CMK (cell line): ENCODE data around the gene ADPRHL1.
"Not testable (repeated sequence)": the region's sequence is repeated elsewhere in the genome, so short reads cannot be mapped to it uniquely, and the experiment has no call there.

ENCODE experiments used
- DNase-seq: peaks from one replicate; pipeline ENCODE4 v3.0.0-alpha.2; 2010; ENCODE audit warnings: low read depth

The ADPRHL1 gene

DNA sequence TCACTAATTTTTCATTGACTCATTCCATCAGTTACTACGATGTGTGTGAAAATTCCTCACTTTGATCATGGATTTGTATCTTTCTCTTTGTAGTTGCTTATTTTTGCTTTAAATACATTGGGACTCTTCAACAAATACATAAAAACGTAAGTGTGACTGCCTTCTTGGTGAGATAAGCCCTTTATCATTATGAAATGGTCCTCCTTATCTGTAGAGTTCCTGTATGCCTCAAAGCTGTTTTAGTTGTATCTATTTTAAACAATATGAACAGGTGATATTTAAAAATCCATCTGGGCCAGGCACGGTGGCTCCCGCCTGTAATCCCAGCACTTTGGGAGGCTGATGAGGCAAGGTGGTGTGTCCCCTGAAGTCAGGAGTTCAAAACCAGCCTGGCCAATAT, 25.9 kb upstream of the ADPRHL1 start:
- DNase-seq = no peak

DNA sequence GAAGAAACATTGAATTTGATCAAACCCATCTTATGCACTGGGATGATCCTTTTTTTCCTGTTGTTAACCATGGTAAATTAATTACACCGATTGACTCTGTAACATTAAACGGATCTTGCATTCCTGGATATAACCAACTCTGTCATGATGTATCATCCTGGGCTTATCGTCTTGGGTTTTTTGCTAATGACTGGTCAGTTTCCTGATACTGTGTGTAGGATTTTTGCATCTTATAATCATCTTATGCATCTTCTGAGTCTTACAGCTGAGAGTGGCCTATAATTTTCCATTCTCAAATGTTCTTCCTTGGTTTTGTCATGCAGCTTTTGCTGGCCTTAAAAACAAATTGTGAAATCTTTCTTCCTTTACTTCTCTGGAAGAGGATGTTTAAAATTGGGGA, 24.4 kb upstream of the ADPRHL1 start:
- no peak for DNase-seq

DNA sequence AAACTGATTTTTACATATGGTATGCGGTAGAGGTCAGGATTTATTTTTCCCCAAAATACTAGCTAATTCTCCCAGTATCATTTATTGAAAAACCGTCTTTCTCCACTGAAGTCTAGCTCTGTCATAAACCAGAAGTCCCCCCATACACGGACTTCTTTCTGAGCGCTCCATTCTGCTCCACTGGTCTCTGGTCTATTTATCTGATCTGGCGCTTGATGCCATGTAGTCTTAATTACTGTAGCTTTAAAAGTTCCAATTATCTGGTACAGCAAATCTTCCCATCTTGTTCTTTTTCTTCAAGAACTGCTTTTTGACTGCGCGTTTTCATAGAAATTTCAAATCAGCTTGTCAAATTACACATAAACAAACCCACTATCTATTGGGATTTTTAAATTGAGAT, 23.5 kb upstream of the ADPRHL1 start:
- DNase-seq = no peak

DNA sequence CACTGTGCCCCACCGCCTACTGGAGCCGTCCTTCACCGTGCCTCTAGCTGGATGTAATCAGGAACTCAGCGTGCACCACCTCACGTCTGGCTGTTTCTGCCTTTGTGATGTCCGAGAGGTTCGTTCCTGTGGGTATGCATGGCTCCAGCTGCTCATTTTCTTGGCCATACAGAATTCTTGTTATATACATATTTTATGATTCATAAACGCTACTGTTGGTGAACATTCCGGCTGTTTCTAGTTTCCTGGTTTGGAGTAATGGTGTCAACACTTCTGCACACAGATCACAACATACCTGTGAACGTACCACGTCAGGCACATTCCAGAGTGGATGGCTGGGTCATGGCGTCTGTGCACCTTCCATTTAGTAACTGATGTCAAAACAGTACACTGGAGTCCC, 22.6 kb upstream of the ADPRHL1 start:
- no peak for DNase-seq

DNA sequence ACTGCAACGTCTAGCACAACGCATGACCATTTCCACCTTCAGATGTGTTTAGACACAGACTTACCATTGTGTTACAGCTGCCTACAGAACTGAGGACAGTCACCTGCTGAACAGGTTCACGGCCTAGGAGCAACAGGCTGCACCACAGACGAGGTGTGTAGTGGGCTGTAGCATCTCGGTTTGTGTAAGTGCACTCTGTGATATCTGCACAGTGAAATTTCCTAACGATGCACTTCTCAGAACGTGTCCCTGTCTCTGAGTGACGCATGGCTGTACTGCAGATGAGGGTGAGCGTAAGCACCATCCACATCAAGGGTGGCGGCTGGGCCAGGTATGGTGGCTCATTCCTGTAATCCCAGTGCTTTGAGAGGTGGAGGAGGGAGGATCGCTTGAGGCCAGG, 22.0 kb upstream of the ADPRHL1 start:
- DNase-seq = no peak

DNA sequence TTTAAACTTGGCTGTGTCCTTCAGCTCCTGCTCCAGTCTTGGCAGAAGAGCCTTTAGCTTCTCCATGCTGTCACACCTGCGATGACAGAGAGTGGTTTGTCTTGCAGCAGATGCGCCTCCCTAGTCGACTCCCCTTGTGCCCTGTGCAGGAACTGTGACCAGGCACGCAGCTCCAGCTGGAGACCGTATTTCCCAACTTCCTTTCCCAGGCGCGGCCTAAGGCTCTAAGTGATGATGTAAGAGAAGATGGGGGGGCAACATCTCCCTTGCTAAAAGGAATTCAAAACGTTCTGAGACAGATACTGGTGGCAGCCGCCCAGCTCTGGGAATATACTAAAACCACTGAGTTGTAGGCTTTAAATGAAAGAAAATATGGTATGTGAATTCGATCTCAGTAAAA, 20.9 kb upstream of the ADPRHL1 start:
- no peak for DNase-seq

DNA sequence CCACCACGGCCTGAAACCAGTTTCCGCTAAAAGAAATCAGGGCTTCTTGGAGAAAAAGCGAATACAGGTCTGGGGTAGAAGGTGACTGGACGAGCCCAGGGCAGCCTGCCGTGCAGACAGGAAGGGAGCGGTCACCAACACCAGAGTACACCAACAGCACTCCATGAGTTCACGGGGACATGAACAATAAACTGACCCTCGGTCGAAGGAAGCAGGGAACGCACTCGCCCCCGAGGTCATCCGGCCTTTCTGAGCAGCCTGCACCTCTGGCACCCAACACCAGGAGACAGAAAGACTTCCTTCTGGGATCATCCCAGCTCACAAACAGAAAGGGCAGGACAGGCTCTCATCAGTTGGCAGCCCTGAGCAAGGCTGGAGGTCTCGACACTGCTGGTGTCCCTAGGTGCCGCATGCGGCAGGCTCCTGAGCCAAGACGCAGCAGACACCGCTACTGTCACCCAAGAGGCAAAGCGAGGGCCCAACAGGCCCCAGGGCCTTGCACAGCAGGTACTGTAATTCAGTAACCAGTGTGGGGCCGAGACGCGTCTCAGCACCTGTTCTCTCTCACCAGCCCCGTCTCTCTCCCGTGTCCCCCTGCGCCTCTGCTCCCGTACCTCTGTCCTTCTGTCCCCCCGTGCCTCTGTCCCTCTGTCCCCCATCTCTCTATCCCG, 19.2 kb upstream of the ADPRHL1 start:
- no peak for DNase-seq

DNA sequence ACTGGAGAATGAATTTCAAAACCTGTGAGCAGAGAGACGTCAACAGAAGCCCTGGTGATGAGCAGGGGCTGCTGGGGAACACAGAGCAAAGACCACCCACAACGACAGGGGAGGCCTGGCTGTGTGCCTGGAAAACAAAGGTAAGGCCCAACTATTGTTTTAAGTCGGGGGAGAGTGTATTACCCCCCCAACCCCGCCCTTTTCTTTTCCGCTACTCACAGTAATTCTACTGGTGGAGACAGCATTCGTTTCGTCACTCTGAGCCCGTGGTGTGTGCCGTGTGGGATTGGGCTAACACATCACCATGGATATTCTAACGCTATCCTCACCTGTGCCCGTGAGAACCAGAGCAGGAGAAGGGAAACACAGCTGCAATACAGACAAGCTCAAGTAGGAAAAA, 18.6 kb upstream of the ADPRHL1 start:
- DNase-seq = no peak

DNA sequence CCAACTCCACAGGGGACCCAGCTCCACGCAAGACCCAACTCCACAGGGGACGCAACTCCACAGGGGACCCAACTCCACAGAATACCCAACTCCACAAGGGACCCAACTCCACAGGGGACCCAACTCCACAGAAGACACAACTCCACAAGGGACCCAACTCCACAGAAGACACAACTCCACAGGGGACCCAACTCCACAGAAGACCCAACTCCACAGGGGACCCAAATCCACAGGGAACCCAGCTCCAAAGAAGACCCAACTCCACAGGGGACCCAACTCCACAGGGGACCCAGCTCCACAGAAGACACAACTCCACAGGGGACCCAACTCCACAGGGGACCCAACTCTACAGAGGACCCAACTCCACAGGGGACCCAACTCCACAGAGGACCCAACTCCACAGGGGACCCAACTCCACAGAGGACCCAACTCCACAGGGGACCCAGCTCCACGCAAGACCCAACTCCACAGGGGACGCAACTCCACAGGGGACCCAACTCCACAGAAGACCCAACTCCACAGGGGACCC, 17.4 kb upstream of the ADPRHL1 start:
- not testable (repeated sequence) for DNase-seq

DNA sequence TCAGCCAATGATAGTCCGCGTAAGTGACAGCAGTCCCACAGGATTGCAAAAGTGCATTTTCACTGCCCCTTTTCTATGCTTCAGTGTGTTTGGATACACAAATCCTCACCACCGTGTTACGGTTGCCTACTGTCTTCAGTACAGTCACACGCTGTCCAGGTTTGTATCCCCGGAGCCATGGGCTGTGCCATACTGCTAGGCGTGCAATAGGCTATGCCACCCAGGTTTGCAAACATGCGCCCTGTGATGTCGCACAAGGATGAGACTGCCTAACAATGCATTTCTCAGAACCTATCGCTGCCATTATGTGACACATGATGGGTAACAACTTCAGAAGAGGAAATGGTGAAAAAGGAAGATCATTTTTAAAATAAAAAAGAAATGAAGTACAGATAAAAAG, 16.8 kb upstream of the ADPRHL1 start:
- DNase-seq = no peak

DNA sequence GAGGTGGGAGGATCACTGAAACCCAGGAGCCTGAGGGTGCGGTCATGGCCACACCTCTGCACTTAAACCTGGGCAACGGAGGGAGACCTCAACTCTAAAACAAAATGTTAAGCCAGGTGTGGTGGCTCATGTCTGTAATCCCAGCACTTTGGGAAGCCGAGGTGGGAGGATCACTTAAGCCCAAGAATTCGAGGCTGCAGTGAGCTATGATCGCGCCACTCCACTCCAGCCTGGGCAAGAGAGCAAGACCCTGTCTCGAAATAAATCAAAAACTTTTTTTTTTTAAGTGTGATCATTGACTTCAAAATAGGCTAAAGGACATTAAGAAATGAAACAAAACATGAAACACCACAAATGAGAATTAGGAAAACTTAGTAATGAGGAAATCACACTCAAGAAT, 16.3 kb upstream of the ADPRHL1 start:
- DNase-seq = no peak

DNA sequence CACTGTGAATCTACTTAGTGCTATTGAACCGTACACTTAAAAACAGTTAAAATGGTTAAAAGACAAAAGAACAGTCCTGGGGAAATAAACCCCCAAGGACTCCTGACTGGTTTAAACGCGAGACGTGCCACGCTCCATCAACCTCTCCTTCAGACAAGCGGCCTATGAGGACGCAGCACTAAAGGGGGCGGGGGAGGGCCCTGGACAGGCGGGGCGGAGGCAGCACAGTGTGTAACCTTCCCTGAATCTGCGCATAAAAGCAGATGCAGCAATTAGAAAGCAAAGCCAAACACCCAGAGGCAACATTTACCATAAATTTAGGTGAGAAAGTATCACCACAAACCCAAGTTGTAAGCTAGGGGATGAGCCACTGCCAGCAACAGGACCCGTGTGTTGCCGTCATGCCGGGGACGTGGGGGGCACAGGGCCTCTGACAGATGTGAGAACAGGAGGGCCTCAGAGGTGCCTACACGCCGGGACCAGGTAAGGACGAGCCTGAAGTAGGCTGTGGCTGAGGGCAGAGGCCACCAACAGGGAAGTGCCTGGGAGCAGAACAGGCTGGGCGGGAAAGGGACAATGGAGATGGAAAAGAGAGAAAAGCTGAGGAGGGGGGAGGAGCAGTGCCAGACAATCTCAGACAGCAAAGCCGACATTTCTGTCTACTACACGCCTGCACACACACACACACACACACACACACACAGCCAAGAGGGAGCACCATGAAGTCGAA, 15.3 kb upstream of the ADPRHL1 start:
- DNase-seq = no peak

DNA sequence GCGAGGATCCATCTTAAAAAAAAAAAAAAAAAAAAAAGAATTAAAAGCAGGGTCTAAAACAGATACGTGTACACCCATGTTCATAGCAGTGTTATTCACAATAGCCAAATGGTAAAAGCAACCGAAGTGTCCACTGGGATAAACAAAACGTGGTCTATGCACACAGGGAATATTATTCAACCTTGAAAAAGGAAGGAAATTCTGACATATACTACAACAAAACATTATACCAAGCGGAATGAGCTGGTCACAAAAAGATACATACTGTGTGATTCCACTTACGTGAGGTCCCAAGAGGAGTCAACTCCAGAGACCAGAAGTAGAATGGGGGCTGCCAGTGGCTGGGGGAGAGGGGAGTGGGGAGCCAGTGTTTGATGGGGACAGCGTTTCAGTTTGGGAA, 14.7 kb upstream of the ADPRHL1 start:
- no peak for DNase-seq

DNA sequence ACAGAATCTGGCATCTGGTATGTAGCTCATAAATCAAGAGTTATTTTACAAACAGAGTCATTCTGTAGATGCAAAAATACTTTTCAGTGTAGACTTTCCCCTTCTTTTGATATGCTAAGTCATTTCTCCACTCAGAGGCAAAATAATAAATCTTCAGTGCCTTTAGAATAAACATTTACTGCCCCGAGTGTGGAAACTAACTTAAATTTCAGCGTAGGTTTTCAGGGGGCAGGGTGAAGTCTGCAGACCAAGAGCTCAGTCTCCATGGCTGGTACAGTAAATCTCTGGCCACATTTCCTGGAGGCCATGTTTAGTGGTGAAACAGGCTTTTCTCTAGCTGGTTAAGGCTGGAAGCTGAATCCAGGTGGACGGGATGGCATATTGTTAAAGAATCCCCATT, 13.1 kb upstream of the ADPRHL1 start:
- DNase-seq = no peak

DNA sequence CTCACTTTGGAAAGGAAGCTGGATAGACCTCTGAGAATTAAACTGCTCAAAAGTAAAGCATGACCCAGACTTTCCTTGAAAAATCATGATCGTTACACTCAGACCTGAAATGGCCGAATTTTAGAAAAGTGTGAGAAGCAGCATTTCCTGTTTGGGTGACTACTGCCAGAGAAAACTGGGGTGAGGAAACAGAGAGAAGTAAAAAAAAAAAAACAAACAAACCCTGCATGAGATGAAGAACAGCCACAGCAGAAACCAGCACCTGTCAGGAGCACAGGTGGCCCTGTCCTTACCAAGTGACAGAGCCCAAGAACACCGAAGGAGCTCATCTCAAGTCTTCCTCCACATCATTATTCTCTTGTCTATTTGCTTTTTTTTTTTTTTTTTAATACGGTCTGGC, 12.0 kb upstream of the ADPRHL1 start:
- no peak for DNase-seq

DNA sequence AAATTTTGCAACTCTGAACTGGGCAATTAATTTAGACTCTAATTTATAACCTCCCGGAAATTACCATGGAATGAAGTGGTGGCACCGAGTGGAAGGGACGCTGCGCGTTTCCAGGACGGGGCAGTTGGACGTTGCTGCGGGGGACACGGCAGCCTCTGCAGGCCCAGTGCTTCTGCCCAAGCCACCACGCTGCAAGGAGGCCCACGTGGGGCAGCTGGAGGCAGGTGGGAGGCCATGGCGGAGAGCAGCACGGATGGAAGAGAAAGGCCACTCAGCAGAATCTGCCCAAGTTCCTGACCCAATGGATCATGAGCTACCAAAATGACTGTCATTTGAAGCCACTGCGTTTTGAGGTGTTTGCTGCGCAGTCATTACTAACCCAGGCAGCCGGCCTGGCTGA, 11.2 kb upstream of the ADPRHL1 start:
- no peak for DNase-seq

DNA sequence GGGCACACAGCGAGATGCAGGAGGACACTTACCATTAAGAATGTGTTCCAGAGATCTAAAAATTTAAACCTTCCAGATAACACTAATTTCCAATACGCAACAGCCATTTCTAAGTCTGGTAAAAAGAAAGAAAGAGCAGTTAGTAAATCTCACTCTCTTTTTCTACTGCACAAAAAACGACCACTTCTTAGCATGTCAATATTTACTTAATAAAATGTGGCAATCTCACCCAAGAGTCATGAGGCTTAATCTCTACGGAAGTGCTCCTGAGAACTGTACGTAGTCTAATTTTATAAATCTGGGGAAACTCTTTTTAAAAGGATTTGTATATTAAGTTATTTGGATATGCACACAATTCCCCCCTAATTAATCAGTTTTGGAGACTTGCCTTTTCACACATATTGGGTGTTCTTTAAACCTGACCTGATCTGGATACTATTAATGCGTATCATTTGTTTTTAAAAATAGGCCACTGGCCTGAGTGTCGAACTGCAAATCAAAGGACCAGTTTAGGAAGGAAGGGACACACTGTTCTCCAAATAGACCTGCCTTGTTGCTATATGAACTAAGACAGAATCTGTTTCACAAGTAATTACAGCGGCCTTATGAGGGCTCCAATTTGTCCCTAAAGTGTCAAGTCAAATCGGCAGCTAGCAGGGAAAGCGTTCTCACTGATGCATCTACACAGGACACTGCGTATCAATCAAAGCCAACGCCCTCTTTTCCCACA, 7.9 kb upstream of the ADPRHL1 start:
- no peak for DNase-seq

DNA sequence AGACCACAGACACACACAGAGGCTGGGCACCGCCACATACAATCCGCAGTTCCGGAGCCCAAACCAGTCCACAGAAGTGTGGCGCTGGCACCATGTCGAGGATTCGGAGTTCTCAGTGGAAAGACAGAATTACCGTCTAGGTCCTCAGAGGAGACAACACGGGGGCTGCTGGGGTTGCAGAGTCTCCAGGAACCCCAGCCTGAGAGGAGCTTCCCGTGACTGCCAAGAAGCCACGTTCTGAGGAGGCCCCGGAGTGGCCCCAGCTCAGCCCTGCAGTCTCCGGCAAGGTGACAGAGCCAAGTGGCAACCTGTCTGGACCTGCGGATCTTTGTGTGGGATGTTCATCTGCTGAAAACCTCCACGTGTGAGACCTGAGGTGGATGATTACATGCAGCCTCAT, 7.3 kb upstream of the ADPRHL1 start:
- DNase-seq = no peak

DNA sequence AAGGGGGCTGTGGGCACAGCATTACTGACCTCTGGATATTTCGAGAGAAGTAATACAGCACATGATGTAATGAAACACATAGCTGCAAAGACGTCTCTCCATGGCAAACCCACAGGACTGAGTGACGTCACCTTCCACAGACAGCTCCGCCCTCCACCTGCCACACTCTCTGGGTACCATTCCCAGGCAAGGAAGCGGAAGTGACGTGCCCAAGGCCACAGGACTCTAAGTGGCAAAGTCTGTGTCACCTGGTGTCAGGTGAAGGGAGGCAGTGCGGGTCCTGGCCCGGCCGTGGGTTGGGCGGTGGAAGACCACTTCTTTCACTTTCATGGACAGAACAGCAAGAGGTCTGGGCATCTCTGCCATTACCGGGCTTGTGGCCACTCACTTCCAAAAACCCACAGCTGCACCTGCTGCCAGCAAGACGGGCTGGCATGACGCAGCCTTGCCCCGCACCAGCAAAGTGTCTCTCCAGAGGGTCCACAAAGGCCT, 6.8 kb upstream of the ADPRHL1 start:
- no peak for DNase-seq

DNA sequence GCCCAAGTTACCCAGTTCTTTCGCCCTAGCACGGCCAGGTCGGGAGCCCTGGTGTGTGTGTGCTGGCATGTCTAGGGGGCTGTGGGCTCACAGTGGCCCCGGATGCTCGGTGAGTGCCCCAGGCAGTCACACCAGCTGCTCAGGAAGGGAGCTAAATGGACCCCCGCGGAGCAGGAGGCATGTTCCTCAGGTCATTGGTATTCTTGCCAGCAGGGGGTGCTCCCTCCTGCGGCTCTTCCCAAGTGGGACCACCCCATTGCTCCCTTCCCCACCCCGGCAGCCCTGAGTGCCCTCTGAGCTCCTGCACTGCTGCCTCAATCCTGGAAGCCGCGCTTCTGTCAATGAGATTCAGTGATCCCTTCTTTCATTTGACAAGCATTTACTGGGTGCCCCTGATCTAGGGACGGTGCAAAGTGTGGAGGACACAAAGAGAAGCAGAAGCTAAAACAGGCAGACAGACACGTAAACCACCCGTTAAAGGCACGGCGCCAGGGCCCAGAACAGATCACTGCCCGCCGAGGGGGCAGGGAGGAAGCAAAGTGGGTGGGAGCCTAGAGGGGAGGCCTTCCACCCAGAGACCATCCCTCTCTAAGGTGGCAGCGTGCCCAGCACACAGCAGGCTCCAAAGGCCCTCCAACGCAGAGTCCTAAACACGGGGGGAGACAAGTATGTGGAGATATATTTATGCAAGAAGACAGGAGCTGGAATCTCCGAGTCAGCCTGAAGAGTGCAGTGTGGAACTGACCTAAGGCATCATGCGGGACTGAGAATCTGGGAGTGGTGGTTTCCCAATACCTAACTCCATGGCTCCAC, 5.2 kb upstream of the ADPRHL1 start:
- DNase-seq = no peak

DNA sequence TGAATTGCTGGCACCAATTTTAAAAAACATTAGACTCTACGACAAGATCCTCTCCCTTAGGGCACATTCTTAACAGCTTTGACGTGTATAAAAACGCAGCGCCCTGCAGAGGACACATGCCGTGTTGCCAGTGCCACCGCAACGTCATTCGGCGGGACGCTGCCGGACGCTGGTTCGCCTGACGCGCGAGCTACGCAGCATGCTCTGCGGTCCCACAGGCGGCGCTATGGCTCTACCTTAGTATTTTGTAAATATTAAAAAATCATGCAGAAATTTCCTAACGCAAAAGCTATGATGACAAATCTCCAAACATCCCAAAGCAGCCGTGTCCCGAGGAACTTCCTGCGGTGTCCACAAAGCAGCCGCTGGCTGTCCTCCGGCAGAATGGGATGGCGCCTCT, 4.2 kb upstream of the ADPRHL1 start:
- no peak for DNase-seq

DNA sequence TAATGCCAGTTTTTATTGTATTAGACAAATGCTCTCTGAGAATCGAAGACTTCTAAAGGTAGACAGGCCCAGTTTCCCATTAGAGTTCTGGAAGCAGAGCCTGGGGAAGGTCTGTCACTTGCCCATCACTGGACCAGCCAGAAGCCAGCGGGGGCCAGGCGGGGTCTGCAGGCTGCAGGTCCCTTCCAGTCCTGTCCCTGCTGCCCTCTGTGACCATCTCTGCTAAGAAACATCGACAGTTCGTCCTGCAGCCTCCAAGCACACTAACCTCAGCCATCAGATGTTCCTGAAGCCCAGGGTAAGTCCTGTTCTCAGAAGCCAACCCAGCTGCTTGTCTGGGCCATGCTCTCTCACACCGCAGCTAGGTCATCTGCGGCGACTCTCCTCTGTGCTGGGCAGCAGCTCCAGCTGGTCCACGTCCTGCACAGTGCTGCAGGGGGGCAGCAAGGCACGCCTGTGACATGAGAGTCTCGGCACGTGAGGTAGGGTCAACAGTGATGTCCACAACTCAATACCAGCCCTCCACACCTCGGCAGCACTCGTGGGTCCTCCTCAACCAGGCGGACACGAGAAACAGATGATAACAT, 2.9 kb upstream of the ADPRHL1 start:
- no peak for DNase-seq
